BE2C (cell line): Measurements from ENCODE around the gene ZNF613. TPM values are rescaled to one million over a fixed set of nuclear protein-coding genes. Genes with fewer than 3 reads are reported as not detected.

Experiments used
- DNase-seq: peaks from one replicate; pipeline ENCODE4 v3.0.0-alpha.2; 2020
- H3K27me3 ChIP-seq: fragments of 250-450 bp; sonication (Bioruptor Pico); 2 replicates; pipeline ENCODE4 v1.5.1; 2020; ENCODE audit warnings: mild to moderate bottlenecking
- H3K36me3 ChIP-seq: fragments of 250-450 bp; sonication (Bioruptor Pico); 2 replicates; pipeline ENCODE4 v1.5.1; 2020; ENCODE audit warnings: mild to moderate bottlenecking
- H3K4me1 ChIP-seq: fragments of 250-450 bp; sonication (Bioruptor Pico); 2 replicates; pipeline ENCODE4 v1.5.1; 2020
- H3K4me3 ChIP-seq: 2 replicates; pipeline ENCODE4 v1.5.1; 2011; ENCODE audit warnings: low read depth, low read length
- H3K9me3 ChIP-seq: fragments of 250-450 bp; sonication (Bioruptor Pico); 2 replicates; pipeline ENCODE4 v1.5.1; 2020
- CTCF ChIP-seq: IDR thresholded peaks from 2 replicates; pipeline ENCODE4 v1.5.1; 2012; ENCODE audit warnings: mild to moderate bottlenecking, low read depth, low read length
- polyA plus RNA-seq: library from polyadenylated mRNA; unstranded; fragments of >200 nt; gene quantifications from one replicate; pipeline ENCODE4 v1.2.1, GENCODE V29; 2012; ENCODE audit warnings: low read depth, missing spikeins; ENCODE audit not compliant: insufficient read length, insufficient read depth

The ZNF613 gene
- polyA plus RNA-seq: 5.0 TPM

- peak; percentile 76 for DNase-seq
- Histone ChIP-seq H3K9me3 (peaks cover 4% of the 10 kb centered on the region; the same call in 1 of the 2 replicates), H3K36me3 (peaks cover 4% of the 10 kb centered on the region; the same call in 1 of the 2 replicates), H3K27me3 (no peaks in the 10 kb centered on the region), H3K4me3 (peak within 1 kb of the TSS; percentile 71), H3K4me1 (0 out of 2 replicates have a peak, but pooled peaks cover 3% of the 10 kb centered on the region)
- peak; percentile 48 for TF ChIP-seq CTCF
Measured at GRCh38 chr19:51926784-51927741, at the start of gene ZNF613. TSS of gene ZNF613 (plus strand) at chr19:51927472. CDS start at chr19:51936221, 8,749 bp downstream.

GRCh38 chr19:51882518-51882917, 44.8 kb upstream of the ZNF613 start:
- H3K36me3 ChIP-seq: peaks cover 10% of the 10 kb centered on the region; the same call in 1 of the 2 replicates
- H3K4me3 ChIP-seq: no peak overlapping the region
- TF ChIP-seq CTCF: no peak
- no peaks in the 10 kb centered on the region; the same call in 1 of the 2 replicates for H3K9me3 ChIP-seq
- no peaks in the 10 kb centered on the region for H3K27me3 ChIP-seq
- DNase-seq: no peak
- no peaks in the 10 kb centered on the region for H3K4me1 ChIP-seq

GRCh38 chr19:51884713-51885112, 42.6 kb upstream of the ZNF613 start:
- H3K9me3 ChIP-seq: no peaks in the 10 kb centered on the region; the same call in 1 of the 2 replicates
- TF ChIP-seq CTCF: no peak
- H3K27me3 ChIP-seq: no peaks in the 10 kb centered on the region
- H3K4me3 ChIP-seq: no peak overlapping the region
- DNase-seq: no peak
- no peaks in the 10 kb centered on the region for H3K4me1 ChIP-seq
- peaks cover 11% of the 10 kb centered on the region for H3K36me3 ChIP-seq

GRCh38 chr19:51887522-51888498, 39.5 kb upstream of the ZNF613 start, which contains the start of gene ZNF577:
TSS of gene ZNF577 (minus strand) at chr19:51887951. CDS start at chr19:51880382, 7,569 bp downstream.
- Histone ChIP-seq H3K27me3 (no peaks in the 10 kb centered on the region), H3K9me3 (peaks cover 6% of the 10 kb centered on the region), H3K36me3 (peaks cover 33% of the 10 kb centered on the region), H3K4me3 (peak within 1 kb of the TSS; percentile 81), H3K4me1 (no peaks in the 10 kb centered on the region)
- peak; percentile 92 for DNase-seq
- no peak for TF ChIP-seq CTCF

GRCh38 chr19:51889934-51890333, 37.3 kb upstream of the ZNF613 start:
- TF ChIP-seq CTCF: no peak
- Histone ChIP-seq H3K4me1 (no peaks in the 10 kb centered on the region), H3K27me3 (no peaks in the 10 kb centered on the region), H3K9me3 (peaks cover 6% of the 10 kb centered on the region), H3K4me3 (no peak overlapping the region), H3K36me3 (peaks cover 54% of the 10 kb centered on the region)
- DNase-seq: no peak
